ENCODE measurements around the gene NEURL2.
"Not testable (repeated sequence)": the region's sequence is repeated elsewhere in the genome, so short reads cannot be mapped to it uniquely, and the experiment has no call there.

NEURL2 gene

GRCh38 chr20:45880988-45881788, 9.8 kb downstream of the NEURL2 start, which contains the start of gene ZSWIM1:
Gene ZSWIM1, plus strand, starts transcription at chr20:45881227. Its CDS starts 1,366 bp downstream, at chr20:45882593.
- H3K36me3 ChIP-seq (ENCODE audit: insufficient read depth, low read length) = peaks cover 29% of the 10 kb centered on the region; the same call in 1 of the 2 replicates
- TF ChIP-seq EZH2phosphoT487 (IDR thresholded peaks at IDR 0.05; ENCODE audit: borderline replicate concordance) (no peak), CTCF (conservative IDR thresholded peaks at IDR 0.05; ENCODE audit: low read length) (no peak)
- peak within 1 kb of the TSS; percentile 68 for H2AFZ ChIP-seq (ENCODE audit: low read length)

DNA sequence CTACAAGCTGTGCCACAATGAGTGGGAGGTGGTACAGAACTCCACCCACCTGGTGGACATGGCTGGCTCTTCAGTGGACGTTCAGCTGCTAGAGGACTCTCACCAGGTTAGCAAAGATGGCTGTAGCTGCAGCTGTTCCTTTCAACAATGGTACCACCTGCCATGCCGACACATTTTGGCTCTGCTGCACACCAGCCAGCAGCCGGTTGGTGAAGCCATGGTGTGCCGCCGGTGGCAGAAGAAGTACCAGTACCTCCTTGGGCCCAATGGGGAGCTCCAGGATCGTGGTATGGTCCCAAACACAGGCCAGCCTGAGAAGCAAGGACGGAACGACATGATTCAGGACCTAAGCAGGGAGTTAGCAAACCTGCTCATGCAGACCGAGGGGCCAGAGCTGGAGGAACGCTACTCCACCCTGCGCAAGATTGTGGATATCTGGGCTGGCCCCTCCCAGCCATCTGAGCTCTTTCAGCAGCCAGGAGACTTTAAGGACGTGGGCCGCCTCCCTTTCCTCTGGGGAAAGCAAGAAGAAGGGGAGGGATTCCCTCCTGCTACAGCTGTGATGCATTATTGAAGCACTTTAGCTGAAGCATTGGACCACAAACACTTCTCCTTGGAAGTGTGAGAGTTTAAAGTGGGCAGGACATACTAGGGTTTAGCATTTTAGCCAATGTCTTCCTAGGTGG, 12.8 kb downstream of the NEURL2 start:
- TF ChIP-seq CTCF (conservative IDR thresholded peaks at IDR 0.05; ENCODE audit: low read length) = no peak
- no peak for TF ChIP-seq EZH2phosphoT487 (IDR thresholded peaks at IDR 0.05; ENCODE audit: borderline replicate concordance)
- peaks cover 23% of the 10 kb centered on the region; the same call in 1 of the 2 replicates for H3K36me3 ChIP-seq (ENCODE audit: insufficient read depth, low read length)
- peaks cover 15% of the 10 kb centered on the region for H3K4me1 ChIP-seq (ENCODE audit: insufficient read depth, low read length, poor library complexity, severe bottlenecking)
- no peak overlapping the region for H3K4me2 ChIP-seq (ENCODE audit: low read depth, low read length, poor library complexity, severe bottlenecking)
- no peak overlapping the region for H3K4me3 ChIP-seq (ENCODE audit: low read length, poor library complexity, severe bottlenecking)
- no peaks in the 10 kb centered on the region for H3F3A ChIP-seq (ENCODE audit: low read depth)
- no peaks in the 10 kb centered on the region for H3K9me3 ChIP-seq (ENCODE audit: insufficient read depth, low read depth, low read length)
- no peaks in the 10 kb centered on the region for H3K27me3 ChIP-seq (ENCODE audit: insufficient read depth, low read length, poor library complexity, severe bottlenecking)
- H3K9ac ChIP-seq (ENCODE audit: low read depth, low read length, poor library complexity, severe bottlenecking) = no peak overlapping the region
- peaks cover 4% of the 10 kb centered on the region for H4K20me1 ChIP-seq (ENCODE audit: insufficient read depth, low read length, poor library complexity, severe bottlenecking)
- H3K9me2 ChIP-seq (replicated peaks; ENCODE audit: low read depth, low read length) = no peaks in the 10 kb centered on the region
- H2AFZ ChIP-seq (ENCODE audit: low read length) = no peak overlapping the region
- peaks cover 22% of the 10 kb centered on the region for H3K79me2 ChIP-seq (ENCODE audit: insufficient read depth, low read length)

More at GRCh38 chr20:45880988-45881788, 9.8 kb downstream of the NEURL2 start, which contains the start of gene ZSWIM1:
- no peaks in the 10 kb centered on the region for H3K9me3 ChIP-seq (ENCODE audit: insufficient read depth, low read depth, low read length)
- H3K4me1 ChIP-seq (ENCODE audit: insufficient read depth, low read length, poor library complexity, severe bottlenecking) = peaks cover 35% of the 10 kb centered on the region
- peaks cover 3% of the 10 kb centered on the region; the same call in 1 of the 2 replicates for H3F3A ChIP-seq (ENCODE audit: low read depth)
- H3K27me3 ChIP-seq (ENCODE audit: insufficient read depth, low read length, poor library complexity, severe bottlenecking) = no peaks in the 10 kb centered on the region
- no peaks in the 10 kb centered on the region for H3K9me2 ChIP-seq (replicated peaks; ENCODE audit: low read depth, low read length)
- H3K4me3 ChIP-seq (ENCODE audit: low read length, poor library complexity, severe bottlenecking) = peak within 1 kb of the TSS; percentile 96
- peaks cover 8% of the 10 kb centered on the region for H4K20me1 ChIP-seq (ENCODE audit: insufficient read depth, low read length, poor library complexity, severe bottlenecking)
- peak within 1 kb of the TSS; percentile 92 for H3K4me2 ChIP-seq (ENCODE audit: low read depth, low read length, poor library complexity, severe bottlenecking)
- peaks cover 35% of the 10 kb centered on the region for H3K79me2 ChIP-seq (ENCODE audit: insufficient read depth, low read length)
- peak within 1 kb of the TSS; percentile 93 for H3K9ac ChIP-seq (ENCODE audit: low read depth, low read length, poor library complexity, severe bottlenecking)

DNA sequence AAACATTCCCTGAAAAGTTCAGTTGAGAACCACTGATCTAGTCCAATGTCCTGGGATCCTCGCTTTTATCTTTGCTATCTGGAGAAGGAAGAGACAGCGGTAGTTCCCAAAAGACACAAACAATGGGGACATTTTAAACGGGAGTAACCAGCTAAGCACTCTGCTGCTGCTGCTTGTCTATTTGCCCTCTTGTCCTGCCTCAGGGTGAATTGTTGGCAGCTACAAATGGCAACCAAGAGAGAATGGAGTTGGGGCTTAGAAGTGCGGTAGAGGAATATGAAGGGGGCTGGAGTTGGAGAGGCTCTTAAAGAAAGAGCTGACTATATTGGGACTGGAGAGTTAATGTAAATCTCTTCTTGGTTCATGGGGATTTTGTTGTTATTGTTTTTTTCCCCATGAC, 16.4 kb downstream of the NEURL2 start:
- H4K20me1 ChIP-seq (ENCODE audit: insufficient read depth, low read length, poor library complexity, severe bottlenecking) = no peaks in the 10 kb centered on the region
- no peaks in the 10 kb centered on the region for H3F3A ChIP-seq (ENCODE audit: low read depth)
- no peak overlapping the region for H2AFZ ChIP-seq (ENCODE audit: low read length)
- H3K36me3 ChIP-seq (ENCODE audit: insufficient read depth, low read length) = peaks cover 22% of the 10 kb centered on the region; the same call in 1 of the 2 replicates
- H3K79me2 ChIP-seq (ENCODE audit: insufficient read depth, low read length) = no peaks in the 10 kb centered on the region
- H3K4me3 ChIP-seq (ENCODE audit: low read length, poor library complexity, severe bottlenecking) = no peak overlapping the region
- no peaks in the 10 kb centered on the region for H3K4me1 ChIP-seq (ENCODE audit: insufficient read depth, low read length, poor library complexity, severe bottlenecking)
- no peaks in the 10 kb centered on the region for H3K9me3 ChIP-seq (ENCODE audit: insufficient read depth, low read depth, low read length)
- H3K4me2 ChIP-seq (ENCODE audit: low read depth, low read length, poor library complexity, severe bottlenecking) = no peak overlapping the region
- H3K9ac ChIP-seq (ENCODE audit: low read depth, low read length, poor library complexity, severe bottlenecking) = no peak overlapping the region
- TF ChIP-seq CTCF (conservative IDR thresholded peaks at IDR 0.05; ENCODE audit: low read length) (no peak), EZH2phosphoT487 (IDR thresholded peaks at IDR 0.05; ENCODE audit: borderline replicate concordance) (no peak)
- no peaks in the 10 kb centered on the region for H3K27me3 ChIP-seq (ENCODE audit: insufficient read depth, low read length, poor library complexity, severe bottlenecking)
- no peaks in the 10 kb centered on the region for H3K9me2 ChIP-seq (replicated peaks; ENCODE audit: low read depth, low read length)

DNA sequence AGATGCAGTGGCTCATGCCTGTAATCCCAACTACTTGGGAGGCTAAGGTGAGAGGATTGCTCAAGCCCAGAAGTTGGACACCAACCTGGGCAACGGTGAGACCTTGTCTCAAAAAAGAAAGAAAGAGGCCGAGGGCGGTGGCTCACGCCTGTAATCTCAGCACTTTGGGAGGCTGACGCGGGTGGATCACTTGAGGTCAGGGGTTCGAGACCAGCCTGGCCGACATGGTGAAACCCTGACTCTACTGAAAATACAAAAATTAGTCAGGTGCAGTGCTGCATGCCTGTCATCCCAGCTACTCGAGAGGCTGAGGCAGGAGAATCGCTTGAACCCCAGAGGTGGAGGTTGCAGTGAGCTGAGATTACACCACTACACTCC, 16.9 kb downstream of the NEURL2 start:
- H4K20me1 ChIP-seq (ENCODE audit: insufficient read depth, low read length, poor library complexity, severe bottlenecking); H3K4me3 ChIP-seq (ENCODE audit: low read length, poor library complexity, severe bottlenecking); H3K9ac ChIP-seq (ENCODE audit: low read depth, low read length, poor library complexity, severe bottlenecking); H3K4me1 ChIP-seq (ENCODE audit: insufficient read depth, low read length, poor library complexity, severe bottlenecking); H2AFZ ChIP-seq (ENCODE audit: low read length); H3K9me3 ChIP-seq (ENCODE audit: insufficient read depth, low read depth, low read length); H3K4me2 ChIP-seq (ENCODE audit: low read depth, low read length, poor library complexity, severe bottlenecking); H3K27me3 ChIP-seq (ENCODE audit: insufficient read depth, low read length, poor library complexity, severe bottlenecking); H3K9me2 ChIP-seq (replicated peaks; ENCODE audit: low read depth, low read length); H3K79me2 ChIP-seq (ENCODE audit: insufficient read depth, low read length); H3F3A ChIP-seq (ENCODE audit: low read depth): not testable (repeated sequence)
- peaks cover 22% of the 10 kb centered on the region; the same call in 1 of the 2 replicates for H3K36me3 ChIP-seq (ENCODE audit: insufficient read depth, low read length)
